HepG2 (cell line): ENCODE measurements around the gene COG1. TPM values are rescaled to one million over a fixed set of nuclear protein-coding genes. Genes with fewer than 3 reads are reported as not detected.

Source experiments
- ARID5B ChIP-seq: IDR thresholded peaks from 2 replicates; pipeline ENCODE4 v1.4.0; 2020; ENCODE audit warnings: mild to moderate bottlenecking, missing genetic modification reagents
- HES4 ChIP-seq: sonication (generic); formaldehyde crosslinking; IDR thresholded peaks from 2 replicates; pipeline ENCODE4 v1.9.0; 2021; ENCODE audit warnings: mild to moderate bottlenecking, missing genetic modification reagents, borderline replicate concordance
- IRX3 ChIP-seq: sonication (generic); formaldehyde crosslinking; IDR thresholded peaks from 2 replicates; pipeline ENCODE4 v1.8.1; 2023; ENCODE audit warnings: mild to moderate bottlenecking, low read depth, missing genetic modification reagents, borderline replicate concordance
- NR0B2 ChIP-seq: sonication (generic); formaldehyde crosslinking; IDR thresholded peaks from 2 replicates; pipeline ENCODE4 v1.4.0; 2020; ENCODE audit warnings: mild to moderate bottlenecking, missing genetic modification reagents
- RBM22 ChIP-seq: fragments of 200-400 bp; formaldehyde crosslinking; optimal IDR thresholded peaks from 2 replicates; pipeline ENCODE3; 2017; ENCODE audit warnings: mild to moderate bottlenecking, low read length, moderate library complexity
- SIX1 ChIP-seq: sonication (generic); formaldehyde crosslinking; IDR thresholded peaks from 2 replicates; pipeline ENCODE4 v1.4.0; 2020; ENCODE audit warnings: missing genetic modification reagents, borderline replicate concordance
- ZBTB7B ChIP-seq: sonication (generic); formaldehyde crosslinking; IDR thresholded peaks from 2 replicates; pipeline ENCODE4 v1.4.0; 2020; ENCODE audit warnings: missing genetic modification reagents
- ZNF24 ChIP-seq: fragments of 450-650 bp; IDR thresholded peaks from 2 replicates; pipeline ENCODE4 v1.6.1; 2017; ENCODE audit warnings: antibody characterized with exemption, mild to moderate bottlenecking
- ZNF709 ChIP-seq: sonication (generic); formaldehyde crosslinking; IDR thresholded peaks from 2 replicates; pipeline ENCODE4 v1.5.0; 2020; ENCODE audit warnings: mild to moderate bottlenecking, missing genetic modification reagents
- ZSCAN22 ChIP-seq: sonication (generic); formaldehyde crosslinking; IDR thresholded peaks from 2 replicates; pipeline ENCODE4 v1.4.0; 2020; ENCODE audit warnings: mild to moderate bottlenecking, missing genetic modification reagents
- polyA plus RNA-seq, 8 experiments: library from polyadenylated mRNA; depleted of rRNA in 3 of 8; stranded (reverse) in 7 of 8; unstranded in 1 of 8; fragments of >200 nt; fragmentation: Illumina TruSeq in 4 of 8; extraction: Trizol in 4 of 8; gene quantifications; 2 replicates each; pipeline versions ENCODE4 v1.2.1 to v1.2.3, GENCODE V29; 2011 to 2016; ENCODE audit warnings: low read depth in 4 of 8, missing spikeins in 1 of 8, mixed read lengths in 1 of 8; ENCODE audit not compliant: insufficient read depth in 1 of 8
- total RNA-seq, 5 experiments: library from RNA; depleted of rRNA; stranded (reverse); fragments of >200 nt; fragmentation: Illumina TruSeq; extraction: Trizol; gene quantifications; 2 replicates each; pipeline ENCODE4 v1.2.3, GENCODE V29; 2016; ENCODE audit warnings: low read depth in 1 of 5
- TF ChIP-seq, protein P1 (sequence below): IDR thresholded peaks from 2 replicates; pipeline ENCODE4 v1.6.1; 2016; ENCODE audit warnings: control low read depth
- TF ChIP-seq, protein P2 (sequence below): sonication (generic); formaldehyde crosslinking; IDR thresholded peaks from 2 replicates; pipeline ENCODE4 v1.4.0; 2020; ENCODE audit warnings: low read depth, missing genetic modification reagents
- TF ChIP-seq, protein P3 (sequence below): sonication (generic); formaldehyde crosslinking; IDR thresholded peaks from 2 replicates; pipeline ENCODE4 v1.4.0; 2020; ENCODE audit warnings: missing genetic modification reagents
- TF ChIP-seq, protein P4 (sequence below): sonication (generic); formaldehyde crosslinking; IDR thresholded peaks from 2 replicates; pipeline ENCODE4 v1.5.0; 2020; ENCODE audit warnings: missing genetic modification reagents

COG1 gene
- total and polyA plus RNA-seq, 2 of the 13 experiments (the other 11 are each of a cell fraction or from before 2014, with no cell fraction given) = 36.6 to 39.7 TPM

- peak; percentile 61 for TF ChIP-seq ARID5B
- no peak for TF ChIP-seq SIX1
- peak; percentile 61; the same call in 1 of the 2 replicates for TF ChIP-seq HES4 (CRISPR knock-in tag)
- peak; percentile 78 for TF ChIP-seq ZBTB7B (CRISPR knock-in tag)
- no peak for TF ChIP-seq ZNF24
- no peak for TF ChIP-seq ZNF709
- TF ChIP-seq, protein P1, sequence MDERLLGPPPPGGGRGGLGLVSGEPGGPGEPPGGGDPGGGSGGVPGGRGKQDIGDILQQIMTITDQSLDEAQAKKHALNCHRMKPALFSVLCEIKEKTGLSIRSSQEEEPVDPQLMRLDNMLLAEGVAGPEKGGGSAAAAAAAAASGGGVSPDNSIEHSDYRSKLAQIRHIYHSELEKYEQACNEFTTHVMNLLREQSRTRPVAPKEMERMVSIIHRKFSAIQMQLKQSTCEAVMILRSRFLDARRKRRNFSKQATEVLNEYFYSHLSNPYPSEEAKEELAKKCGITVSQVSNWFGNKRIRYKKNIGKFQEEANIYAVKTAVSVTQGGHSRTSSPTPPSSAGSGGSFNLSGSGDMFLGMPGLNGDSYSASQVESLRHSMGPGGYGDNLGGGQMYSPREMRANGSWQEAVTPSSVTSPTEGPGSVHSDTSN = no peak
- TF ChIP-seq, protein P2, sequence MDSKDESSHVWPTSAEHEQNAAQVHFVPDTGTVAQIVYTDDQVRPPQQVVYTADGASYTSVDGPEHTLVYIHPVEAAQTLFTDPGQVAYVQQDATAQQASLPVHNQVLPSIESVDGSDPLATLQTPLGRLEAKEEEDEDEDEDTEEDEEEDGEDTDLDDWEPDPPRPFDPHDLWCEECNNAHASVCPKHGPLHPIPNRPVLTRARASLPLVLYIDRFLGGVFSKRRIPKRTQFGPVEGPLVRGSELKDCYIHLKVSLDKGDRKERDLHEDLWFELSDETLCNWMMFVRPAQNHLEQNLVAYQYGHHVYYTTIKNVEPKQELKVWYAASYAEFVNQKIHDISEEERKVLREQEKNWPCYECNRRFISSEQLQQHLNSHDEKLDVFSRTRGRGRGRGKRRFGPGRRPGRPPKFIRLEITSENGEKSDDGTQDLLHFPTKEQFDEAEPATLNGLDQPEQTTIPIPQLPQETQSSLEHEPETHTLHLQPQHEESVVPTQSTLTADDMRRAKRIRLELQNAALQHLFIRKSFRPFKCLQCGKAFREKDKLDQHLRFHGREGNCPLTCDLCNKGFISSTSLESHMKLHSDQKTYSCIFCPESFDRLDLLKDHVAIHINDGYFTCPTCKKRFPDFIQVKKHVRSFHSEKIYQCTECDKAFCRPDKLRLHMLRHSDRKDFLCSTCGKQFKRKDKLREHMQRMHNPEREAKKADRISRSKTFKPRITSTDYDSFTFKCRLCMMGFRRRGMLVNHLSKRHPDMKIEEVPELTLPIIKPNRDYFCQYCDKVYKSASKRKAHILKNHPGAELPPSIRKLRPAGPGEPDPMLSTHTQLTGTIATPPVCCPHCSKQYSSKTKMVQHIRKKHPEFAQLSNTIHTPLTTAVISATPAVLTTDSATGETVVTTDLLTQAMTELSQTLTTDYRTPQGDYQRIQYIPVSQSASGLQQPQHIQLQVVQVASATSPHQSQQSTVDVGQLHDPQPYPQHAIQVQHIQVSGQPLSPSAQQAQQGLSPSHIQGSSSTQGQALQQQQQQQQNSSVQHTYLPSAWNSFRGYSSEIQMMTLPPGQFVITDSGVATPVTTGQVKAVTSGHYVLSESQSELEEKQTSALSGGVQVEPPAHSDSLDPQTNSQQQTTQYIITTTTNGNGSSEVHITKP (CRISPR knock-in tag) = peak; percentile 99
- no peak for TF ChIP-seq RBM22
- TF ChIP-seq, protein P3, sequence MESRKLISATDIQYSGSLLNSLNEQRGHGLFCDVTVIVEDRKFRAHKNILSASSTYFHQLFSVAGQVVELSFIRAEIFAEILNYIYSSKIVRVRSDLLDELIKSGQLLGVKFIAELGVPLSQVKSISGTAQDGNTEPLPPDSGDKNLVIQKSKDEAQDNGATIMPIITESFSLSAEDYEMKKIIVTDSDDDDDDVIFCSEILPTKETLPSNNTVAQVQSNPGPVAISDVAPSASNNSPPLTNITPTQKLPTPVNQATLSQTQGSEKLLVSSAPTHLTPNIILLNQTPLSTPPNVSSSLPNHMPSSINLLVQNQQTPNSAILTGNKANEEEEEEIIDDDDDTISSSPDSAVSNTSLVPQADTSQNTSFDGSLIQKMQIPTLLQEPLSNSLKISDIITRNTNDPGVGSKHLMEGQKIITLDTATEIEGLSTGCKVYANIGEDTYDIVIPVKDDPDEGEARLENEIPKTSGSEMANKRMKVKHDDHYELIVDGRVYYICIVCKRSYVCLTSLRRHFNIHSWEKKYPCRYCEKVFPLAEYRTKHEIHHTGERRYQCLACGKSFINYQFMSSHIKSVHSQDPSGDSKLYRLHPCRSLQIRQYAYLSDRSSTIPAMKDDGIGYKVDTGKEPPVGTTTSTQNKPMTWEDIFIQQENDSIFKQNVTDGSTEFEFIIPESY (CRISPR knock-in tag) = no peak
- TF ChIP-seq, protein P4, sequence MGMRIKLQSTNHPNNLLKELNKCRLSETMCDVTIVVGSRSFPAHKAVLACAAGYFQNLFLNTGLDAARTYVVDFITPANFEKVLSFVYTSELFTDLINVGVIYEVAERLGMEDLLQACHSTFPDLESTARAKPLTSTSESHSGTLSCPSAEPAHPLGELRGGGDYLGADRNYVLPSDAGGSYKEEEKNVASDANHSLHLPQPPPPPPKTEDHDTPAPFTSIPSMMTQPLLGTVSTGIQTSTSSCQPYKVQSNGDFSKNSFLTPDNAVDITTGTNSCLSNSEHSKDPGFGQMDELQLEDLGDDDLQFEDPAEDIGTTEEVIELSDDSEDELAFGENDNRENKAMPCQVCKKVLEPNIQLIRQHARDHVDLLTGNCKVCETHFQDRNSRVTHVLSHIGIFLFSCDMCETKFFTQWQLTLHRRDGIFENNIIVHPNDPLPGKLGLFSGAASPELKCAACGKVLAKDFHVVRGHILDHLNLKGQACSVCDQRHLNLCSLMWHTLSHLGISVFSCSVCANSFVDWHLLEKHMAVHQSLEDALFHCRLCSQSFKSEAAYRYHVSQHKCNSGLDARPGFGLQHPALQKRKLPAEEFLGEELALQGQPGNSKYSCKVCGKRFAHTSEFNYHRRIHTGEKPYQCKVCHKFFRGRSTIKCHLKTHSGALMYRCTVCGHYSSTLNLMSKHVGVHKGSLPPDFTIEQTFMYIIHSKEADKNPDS = 0 out of 2 replicates have a peak, but pooled peaks have one; percentile 84
- TF ChIP-seq IRX3 = 0 out of 2 replicates have a peak, but pooled peaks have one; percentile 34
- TF ChIP-seq ZSCAN22 (CRISPR knock-in tag) = peak; percentile 25; the same call in 1 of the 2 replicates
- TF ChIP-seq NR0B2 (CRISPR knock-in tag) = peak; percentile 81; the same call in 1 of the 2 replicates
These were observed 39.2 kb downstream of the COG1 start (continued) for GRCh38 chr17:73231841-73232586.
